H9 (cell line): Measurements from ENCODE around the gene LDLR. TPM values are rescaled to one million over a fixed set of nuclear protein-coding genes. Genes with fewer than 3 reads are reported as not detected.

Source experiments
- DNase-seq: peaks from one replicate; pipeline ENCODE4 v3.0.0-alpha.2; 2017
- H2AFZ ChIP-seq: one replicate; pipeline ENCODE4 v1.6.1; 2013; ENCODE audit warnings: mild to moderate bottlenecking, low read length, control low read depth, moderate library complexity
- H2AK5ac ChIP-seq: 2 replicates; pipeline ENCODE4 v1.6.1; 2013; ENCODE audit warnings: low read length, control low read depth, mixed read lengths; ENCODE audit not compliant: insufficient read length
- H2BK120ac ChIP-seq: one replicate; pipeline ENCODE4 v1.6.1; 2013; ENCODE audit warnings: low read depth, mild to moderate bottlenecking, low read length, control low read depth, inconsistent platforms; ENCODE audit not compliant: poor library complexity, severe bottlenecking
- H2BK12ac ChIP-seq: 2 replicates; pipeline ENCODE4 v1.6.1; 2013; ENCODE audit warnings: low read length, control low read depth, mixed read lengths, low read depth; ENCODE audit not compliant: insufficient read length
- H2BK15ac ChIP-seq: 2 replicates; pipeline ENCODE4 v1.6.1; 2013; ENCODE audit warnings: low read depth, low read length, control low read depth
- H2BK20ac ChIP-seq: one replicate; pipeline ENCODE4 v1.6.1; 2013; ENCODE audit warnings: low read depth, mild to moderate bottlenecking, low read length, control low read depth, inconsistent platforms; ENCODE audit not compliant: poor library complexity, severe bottlenecking
- H2BK5ac ChIP-seq: 2 replicates; pipeline ENCODE4 v1.6.1; 2013; ENCODE audit warnings: low read length, control low read depth, mixed read lengths; ENCODE audit not compliant: insufficient read length
- H3K14ac ChIP-seq: 2 replicates; pipeline ENCODE4 v1.6.1; 2013; ENCODE audit warnings: low read length, control low read depth; ENCODE audit not compliant: insufficient read depth
- H3K18ac ChIP-seq: 2 replicates; pipeline ENCODE4 v1.6.1; 2013; ENCODE audit warnings: low read depth, mild to moderate bottlenecking, mixed read lengths, low read length, control low read depth; ENCODE audit not compliant: insufficient read length
- H3K23ac ChIP-seq: 2 replicates; pipeline ENCODE4 v1.6.1; 2013; ENCODE audit warnings: low read length, control low read depth, mixed read lengths, low read depth; ENCODE audit not compliant: insufficient read length
- H3K23me2 ChIP-seq: 2 replicates; pipeline ENCODE4 v1.6.1; 2013; ENCODE audit warnings: low read depth, mild to moderate bottlenecking, mixed read lengths, low read length, control low read depth; ENCODE audit not compliant: insufficient read length, poor library complexity, severe bottlenecking
- H3K27ac ChIP-seq: 2 replicates; pipeline ENCODE4 v1.5.1; 2013; ENCODE audit warnings: low read length, control low read depth, mixed read lengths, low read depth; ENCODE audit not compliant: insufficient read length
- H3K27me3 ChIP-seq: 2 replicates; pipeline ENCODE4 v1.6.1; 2013; ENCODE audit warnings: low read length, control low read depth, inconsistent platforms; ENCODE audit not compliant: insufficient read depth
- H3K4ac ChIP-seq: 2 replicates; pipeline ENCODE4 v1.6.1; 2013; ENCODE audit warnings: low read depth, mild to moderate bottlenecking, control low read depth, inconsistent platforms, low read length, moderate library complexity
- H3K4me1 ChIP-seq: 2 replicates; pipeline ENCODE4 v1.6.1; 2013; ENCODE audit warnings: low read length, control low read depth, inconsistent platforms; ENCODE audit not compliant: insufficient read depth
- H3K4me2 ChIP-seq: 2 replicates; pipeline ENCODE4 v1.6.1; 2013; ENCODE audit warnings: low read length, control low read depth, mixed read lengths; ENCODE audit not compliant: insufficient read length, insufficient read depth
- H3K56ac ChIP-seq: 2 replicates; pipeline ENCODE4 v1.6.1; 2013; ENCODE audit warnings: low read depth, mild to moderate bottlenecking, mixed read lengths, low read length, control low read depth; ENCODE audit not compliant: insufficient read length
- H3K79me1 ChIP-seq: 2 replicates; pipeline ENCODE4 v1.6.1; 2013; ENCODE audit warnings: low read depth, mild to moderate bottlenecking, moderate library complexity, low read length, control low read depth, inconsistent platforms; ENCODE audit not compliant: insufficient read depth, poor library complexity, severe bottlenecking
- H3K79me2 ChIP-seq: 2 replicates; pipeline ENCODE4 v1.6.1; 2013; ENCODE audit warnings: low read length, control low read depth, inconsistent platforms; ENCODE audit not compliant: insufficient read depth
- H3K9ac ChIP-seq: 2 replicates; pipeline ENCODE4 v1.6.1; 2013; ENCODE audit warnings: low read length, control low read depth, mixed read lengths; ENCODE audit not compliant: insufficient read length; ENCODE audit errors: extremely low read depth
- H3K9me3 ChIP-seq: one replicate; pipeline ENCODE4 v1.6.1; 2013; ENCODE audit warnings: low read depth, low read length, inconsistent platforms; ENCODE audit not compliant: control insufficient read depth
- H3T11ph ChIP-seq: one replicate; pipeline ENCODE4 v1.6.1; 2013; ENCODE audit warnings: mild to moderate bottlenecking, low read length, control low read depth, inconsistent platforms
- H4K20me1 ChIP-seq: one replicate; pipeline ENCODE4 v1.6.1; 2013; ENCODE audit not compliant: control insufficient read depth, insufficient read length, insufficient read depth
- H4K5ac ChIP-seq: 2 replicates; pipeline ENCODE4 v1.6.1; 2013; ENCODE audit warnings: low read depth, mild to moderate bottlenecking, mixed read lengths, low read length, control low read depth; ENCODE audit not compliant: insufficient read length
- H4K8ac ChIP-seq: replicated peaks from 2 replicates; pipeline ENCODE4 v1.6.1; 2013; ENCODE audit warnings: low read length, control low read depth, mixed read lengths, low read depth; ENCODE audit not compliant: insufficient read length
- H4K91ac ChIP-seq: 2 replicates; pipeline ENCODE4 v1.6.1; 2013; ENCODE audit warnings: low read depth, mild to moderate bottlenecking, moderate library complexity, mixed read lengths, low read length, control low read depth; ENCODE audit not compliant: insufficient read length
- H3K27ac Mint-ChIP-seq, 3 experiments: 2 replicates in 2 of 3; 3 replicates in 1 of 3; pipeline ENCODE4 v1.8.0; 2020 to 2021; ENCODE audit warnings: mixed read lengths in 3 of 3, mild to moderate bottlenecking in 1 of 3, moderate library complexity in 1 of 3
- H3K27me3 Mint-ChIP-seq: 2 replicates; pipeline ENCODE4 v1.8.0; 2021; ENCODE audit warnings: low read depth, mild to moderate bottlenecking, moderate library complexity, mixed read lengths
- H3K36me3 Mint-ChIP-seq, 3 experiments: 2 replicates in 2 of 3; 3 replicates in 1 of 3; pipeline ENCODE4 v1.8.0; 2020 to 2021; ENCODE audit warnings: low read depth in 3 of 3, mixed read lengths in 3 of 3; ENCODE audit not compliant: insufficient read depth in 1 of 3
- H3K4me1 Mint-ChIP-seq, 2 experiments: 2 replicates each; pipeline ENCODE4 v1.8.0; 2020; ENCODE audit warnings: mixed read lengths in 2 of 2
- H3K4me3 Mint-ChIP-seq, 2 experiments: 2 replicates in 1 of 2; 3 replicates in 1 of 2; pipeline ENCODE4 v1.8.0; 2020 to 2021; ENCODE audit warnings: mild to moderate bottlenecking in 2 of 2, mixed read lengths in 2 of 2, moderate library complexity in 1 of 2
- H3K9me3 Mint-ChIP-seq, 2 experiments: 2 replicates in 1 of 2; 3 replicates in 1 of 2; pipeline ENCODE4 v1.8.0; 2020; ENCODE audit warnings: mild to moderate bottlenecking in 2 of 2, mixed read lengths in 2 of 2, moderate library complexity in 1 of 2
- CTCF ChIP-seq: fragments of 200-600 bp; sonication (generic); conservative IDR thresholded peaks from 3 replicates; pipeline ENCODE4 v1.8.0; 2021; ENCODE audit warnings: antibody characterized with exemption, mild to moderate bottlenecking
- WGBS: extraction: QIAGEN DNeasy Blood & Tissue Kit; methylation state at CpG from one replicate; pipeline ENCODE4 v1.1.7; 2013; ENCODE audit warnings: missing lambda C conversion rate, low lambda C conversion rate, mixed read lengths; ENCODE audit not compliant: insufficient read length; ENCODE audit errors: extremely low coverage; 5-methylcytosine and 5-hydroxymethylcytosine counted together
- total RNA-seq: library from RNA; stranded (reverse); gene quantifications from 2 replicates; pipeline ENCODE4 v1.2.1, GENCODE V29; 2021

The LDLR gene
- total RNA-seq, 1 experiment from 2014 or later, result 92.7 TPM

- peaks cover 22 to 27% of the 10 kb centered on the region in 2 experiments for H3K4me1 Mint-ChIP-seq
- H3K27ac Mint-ChIP-seq, result peak overlapping the region; percentile 98 to 99 (median 99); a peak in 6 of 7 replicates
- Histone ChIP-seq H3K79me1 (no peaks in the 10 kb centered on the region), H3T11ph (no peak overlapping the region), H3K4ac (no peak overlapping the region), H3K56ac (no peak overlapping the region), H3K4me1 (peaks cover 4% of the 10 kb centered on the region; the same call in 1 of the 2 replicates), H4K5ac (no peak overlapping the region), H2BK120ac (no peak overlapping the region), H2AK5ac (no peak overlapping the region), H3K23ac (no peak overlapping the region), H2BK12ac (no peak overlapping the region), H2AFZ (no peak overlapping the region), H4K91ac (no peak overlapping the region), H3K9ac (no peak overlapping the region), H3K23me2 (peaks cover 13% of the 10 kb centered on the region), H3K4me2 (peak overlapping the region; percentile 99), H2BK20ac (no peak overlapping the region), H2BK5ac (no peak overlapping the region), H3K79me2 (peaks cover 25% of the 10 kb centered on the region), H3K18ac (no peak overlapping the region), H3K14ac (no peak overlapping the region), H3K9me3 (no peaks in the 10 kb centered on the region), H3K27ac (peak overlapping the region; percentile 75), H4K8ac (no peak overlapping the region), H2BK15ac (no peak overlapping the region), H3K27me3 (no peaks in the 10 kb centered on the region), H4K20me1 (peaks cover 5% of the 10 kb centered on the region)
- WGBS, result no CpG with 5 or more reads among the region's 4 CpGs
- H3K27me3 Mint-ChIP-seq, result no peaks in the 10 kb centered on the region
- no peak for TF ChIP-seq CTCF
- peaks cover 15 to 19% (median 17%) of the 10 kb centered on the region in 3 experiments for H3K36me3 Mint-ChIP-seq
- no peak for DNase-seq
- H3K4me3 Mint-ChIP-seq, result peak overlapping the region in 1 of 2 experiments; percentile 94; a peak in 2 of 5 replicates
- H3K9me3 Mint-ChIP-seq, result 0 out of 5 replicates have a peak, but pooled peaks cover 0 to 4% of the 10 kb centered on the region in 2 experiments
Observed at GRCh38 chr19:11087870-11088505, 1.3 kb upstream of the LDLR start.
